Left renal pelvis (tissue), 4 donors: ENCODE results near the gene ILKAP. TPM values are rescaled to one million over a fixed set of nuclear protein-coding genes. Genes with fewer than 3 reads are reported as not detected.

Experiments used
- DNase-seq, 4 donors: peaks; one replicate each; pipeline ENCODE4 v3.0.0-alpha.2; 2013; ENCODE audit warnings: low read depth in 4 of 4, low spot score in 3 of 4
- polyA plus RNA-seq, 4 donors: library from polyadenylated mRNA; unstranded; fragments of 120-200 nt; gene quantifications; one replicate each; pipeline ENCODE4 v1.2.1, GENCODE V29; 2013; ENCODE audit not compliant: insufficient read length in 4 of 4

Gene ILKAP
- polyA plus RNA-seq, result 10 to 100 TPM; 35.8 to 56.2 (median 41.1) TPM

DNA sequence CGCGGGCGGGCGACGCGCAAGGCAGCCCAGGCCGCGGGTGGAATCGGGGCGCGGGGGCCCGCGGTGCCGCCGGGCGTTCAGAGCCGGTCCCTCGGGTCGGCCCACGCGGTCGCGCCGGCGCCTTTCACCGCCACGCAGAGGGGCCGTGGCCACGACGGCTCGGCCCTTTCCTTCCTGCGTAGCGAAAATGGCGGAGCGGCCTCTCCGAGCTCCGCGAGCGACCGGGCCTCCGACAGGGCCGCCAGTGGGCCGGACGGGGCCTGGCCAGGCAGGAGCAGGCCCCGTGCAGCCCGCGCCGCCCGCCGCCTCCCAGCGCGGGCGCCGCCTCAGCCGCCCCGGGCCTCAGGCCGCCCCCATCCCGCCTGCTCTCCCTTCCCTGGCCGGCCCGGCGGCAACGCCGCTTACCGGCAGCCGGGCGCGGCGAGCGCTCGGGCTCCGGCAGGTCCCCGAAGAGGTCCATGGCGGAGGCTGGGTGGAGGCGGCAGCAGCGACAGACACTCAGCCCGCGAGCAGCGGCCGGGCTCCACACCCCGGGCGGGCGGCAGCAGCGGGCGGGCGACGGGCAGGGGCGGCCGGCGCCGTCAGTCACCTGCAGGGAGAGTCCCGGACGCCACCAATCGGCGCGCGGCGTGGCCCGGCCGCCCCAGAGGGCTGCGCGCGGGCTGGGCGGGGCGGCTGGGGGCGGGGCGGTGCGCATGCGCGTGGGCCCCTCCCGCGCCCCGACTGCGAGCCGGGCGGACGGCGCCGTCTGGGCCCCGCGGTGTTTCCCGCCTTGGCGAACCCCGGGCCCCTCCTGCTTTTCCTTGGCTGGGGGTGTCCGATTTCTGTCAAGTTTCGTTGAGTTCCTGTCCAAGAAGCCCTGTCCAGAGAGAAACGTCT is at the start of gene ILKAP:
Gene ILKAP, minus strand, starts transcription at position 602 of the 879 bp plus-strand sequence. Its CDS starts 142 bp downstream, at position 460.
- DNase-seq, result peak; percentile 44 to 75 (median 68)

- no peak for DNase-seq
Measured at GRCh38 chr2:238252766-238253630, 49.5 kb upstream of the ILKAP start.

GRCh38 chr2:238251986-238252385 is 48.5 kb upstream of the ILKAP start:
- no peak for DNase-seq

- DNase-seq, result no peak
Measured at GRCh38 chr2:238251331-238251730, 47.8 kb upstream of the ILKAP start.

GRCh38 chr2:238250896-238251295 is 47.4 kb upstream of the ILKAP start:
- no peak for DNase-seq

DNA sequence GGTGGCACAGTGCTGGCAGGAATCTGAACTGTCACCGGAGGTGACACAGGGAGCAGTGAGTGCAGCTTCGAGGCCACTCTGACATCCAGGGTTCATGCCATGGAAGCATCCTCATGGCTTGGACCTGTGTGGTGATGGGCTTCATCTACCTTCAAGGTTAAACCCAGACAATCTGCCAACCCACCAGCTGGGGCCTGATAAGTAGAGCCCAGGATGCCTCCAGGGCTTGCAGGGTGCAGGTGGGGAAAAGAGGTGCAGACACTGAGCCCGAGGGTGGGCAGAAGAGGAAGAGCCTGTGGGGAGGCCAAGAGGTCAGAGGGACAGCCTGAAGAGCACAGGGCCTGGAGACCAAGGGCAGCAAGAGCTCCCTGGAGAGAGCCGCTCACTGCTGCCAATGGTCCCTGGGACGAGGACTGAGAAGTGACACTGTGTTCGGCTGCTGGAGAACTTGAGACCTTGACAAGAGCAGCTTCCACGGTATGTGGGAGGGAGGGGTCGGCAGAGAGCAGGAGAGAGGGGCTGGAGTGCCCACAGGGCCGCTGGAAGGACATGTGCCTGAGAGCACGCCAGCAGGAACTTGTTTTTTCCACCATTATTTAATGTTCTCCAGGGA is 44.5 kb upstream of the ILKAP start:
- DNase-seq, result no peak

DNA sequence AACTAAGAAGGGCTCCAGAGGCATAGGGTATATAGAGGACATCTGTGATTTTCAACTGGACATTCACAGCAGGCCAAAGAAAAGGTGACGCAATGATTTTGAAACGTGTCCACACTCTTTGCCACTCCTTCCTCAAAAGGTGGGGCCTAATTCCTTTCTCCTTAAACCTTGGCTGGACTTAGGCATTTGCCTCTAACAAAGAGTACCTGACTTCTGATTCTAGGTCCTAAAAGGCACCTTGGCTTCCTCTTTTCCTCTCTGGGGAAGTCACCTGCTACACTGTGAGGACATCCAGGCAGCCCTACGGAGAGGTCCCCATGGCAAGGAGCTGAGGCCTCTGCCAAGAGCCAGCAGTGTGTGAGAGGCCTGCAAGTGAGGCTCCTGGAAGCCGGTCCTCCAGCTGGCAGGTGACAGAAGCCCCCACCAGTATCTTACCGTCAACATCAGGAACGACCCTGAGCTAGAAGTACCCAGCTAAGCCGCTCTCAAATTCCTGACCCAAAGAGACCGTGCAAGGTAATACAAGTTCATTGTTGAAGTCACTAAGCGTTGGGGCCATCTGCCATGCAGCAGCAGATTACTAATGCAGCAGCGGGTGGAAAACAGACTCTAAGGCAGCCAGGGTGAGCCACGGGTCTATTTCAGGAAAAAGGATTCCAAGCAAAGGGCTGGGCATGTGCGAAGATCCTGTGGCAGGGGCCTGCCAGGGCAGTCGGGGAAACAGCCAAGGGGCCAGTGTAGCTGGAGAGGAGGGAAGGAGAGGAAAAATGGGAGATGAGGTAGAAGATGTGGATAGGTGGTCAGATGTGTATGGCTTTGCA is 43.7 kb upstream of the ILKAP start:
- no peak for DNase-seq

- no peak for DNase-seq
Measured at GRCh38 chr2:238244151-238244550, 40.7 kb upstream of the ILKAP start.

GRCh38 chr2:238243496-238244076 is 40.1 kb upstream of the ILKAP start:
- DNase-seq, result no peak

- no peak for DNase-seq
Measured at GRCh38 chr2:238242731-238243495, 39.4 kb upstream of the ILKAP start.

DNA sequence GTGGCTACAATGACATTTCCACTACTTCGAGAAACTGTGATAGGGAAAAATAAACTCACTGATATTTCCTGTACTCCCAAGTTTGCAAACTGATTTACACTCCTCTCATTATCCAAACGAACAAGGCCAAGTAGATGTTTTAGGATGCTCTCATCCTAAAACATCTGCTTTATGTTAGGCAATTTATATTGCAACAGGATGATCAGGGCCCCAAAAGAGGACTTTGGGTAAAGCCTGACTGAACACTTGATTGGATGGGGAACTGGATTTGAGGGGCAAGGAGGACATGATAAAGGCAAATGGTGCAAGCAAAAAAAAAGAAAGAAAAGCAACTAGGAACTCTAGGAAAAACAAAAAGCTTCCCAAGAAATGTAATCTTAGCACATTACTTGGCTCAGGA is 38.5 kb upstream of the ILKAP start:
- no peak for DNase-seq

DNA sequence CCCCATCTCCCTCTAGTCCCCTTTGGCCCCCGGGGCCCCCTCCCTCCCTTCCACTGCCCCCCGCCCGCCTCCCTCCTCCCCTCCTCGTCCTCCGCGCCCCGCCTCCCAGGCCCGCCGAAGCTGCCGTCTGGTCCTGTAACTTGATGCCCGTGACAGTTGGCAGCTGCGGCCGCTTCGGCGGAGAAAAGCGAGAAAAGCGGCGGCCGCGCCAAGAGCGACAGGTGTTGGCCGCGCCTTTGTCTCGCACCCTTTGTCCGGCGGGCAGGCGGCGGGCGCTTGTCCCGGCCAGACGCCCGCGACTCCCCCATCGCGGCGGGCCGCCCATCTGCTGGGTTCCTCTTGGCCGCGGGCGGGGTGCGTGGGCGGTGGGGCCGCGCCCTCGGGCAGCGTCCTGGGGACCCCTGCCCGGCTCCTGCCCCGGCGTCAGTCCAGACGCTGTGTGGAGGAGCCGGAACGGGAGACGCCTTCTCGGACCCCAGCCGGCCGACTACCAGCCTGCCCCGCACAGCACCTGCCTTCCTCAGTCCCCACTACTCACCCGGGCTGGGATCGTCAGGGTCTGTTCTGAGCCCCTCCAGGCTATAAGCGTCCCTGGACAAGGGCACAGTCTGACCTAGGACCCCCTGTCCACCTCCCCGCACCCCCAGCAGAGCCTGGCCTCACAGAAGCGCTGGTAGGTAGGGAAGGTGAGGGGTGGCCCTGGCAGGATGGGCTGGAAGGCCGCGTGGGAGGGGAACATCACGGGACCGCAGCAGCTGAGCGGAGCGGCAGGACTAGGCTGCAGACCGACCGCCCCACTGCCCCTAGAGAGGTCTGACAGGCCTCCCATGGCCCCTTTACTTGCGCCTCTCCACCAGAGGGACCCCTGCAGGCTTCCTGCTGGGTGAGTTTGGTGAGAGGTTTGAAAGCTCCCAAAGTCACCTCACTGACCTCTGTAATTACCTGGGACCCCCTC is 37.5 kb upstream of the ILKAP start:
- DNase-seq, result no peak

GRCh38 chr2:238239863-238240756 is 36.6 kb upstream of the ILKAP start, which contains the start of gene HES6:
Gene HES6 (minus strand): TSS chr2:238240038. CDS start chr2:238239905, 133 bp downstream.
- DNase-seq, result peak in 3 of 4 donors; percentile 78 to 86 (median 84)

DNA sequence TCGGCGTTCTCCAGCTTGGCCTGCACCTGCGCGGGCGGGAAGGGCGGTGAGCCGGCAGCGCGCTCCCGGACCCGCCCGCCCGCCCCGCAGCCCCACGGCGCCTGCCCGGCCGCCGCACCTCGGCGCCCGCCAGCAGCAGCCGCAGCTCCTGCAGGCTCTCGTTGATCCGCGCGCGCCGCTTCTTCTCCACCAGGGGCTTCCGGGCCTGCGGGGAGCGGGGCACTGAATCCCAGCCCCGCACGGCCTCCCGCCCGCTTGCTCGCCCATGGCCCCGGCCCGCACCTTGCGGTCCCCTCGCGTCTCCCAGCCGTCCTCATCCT is 36.0 kb upstream of the ILKAP start:
- no peak for DNase-seq

- DNase-seq, result no peak
Measured at GRCh38 chr2:238238766-238239542, 35.5 kb upstream of the ILKAP start.

- DNase-seq, result no peak
Measured at GRCh38 chr2:238238311-238238765, 34.8 kb upstream of the ILKAP start.
